AG10803 (cell line): ENCODE results near the gene REXO4.

Experiments
- DNase-seq: peaks from one replicate; pipeline ENCODE4 v3.0.0; 2010; ENCODE audit warnings: low read depth
- H3K4me3 ChIP-seq: 2 replicates; pipeline ENCODE4 v1.5.1; 2011; ENCODE audit warnings: mild to moderate bottlenecking, low read length, control low read depth
- CTCF ChIP-seq: conservative IDR thresholded peaks from 2 replicates; pipeline ENCODE4 v1.5.1; 2011; ENCODE audit warnings: mild to moderate bottlenecking, low read length, control low read depth, inconsistent platforms

Gene REXO4

GRCh38 chr9:133449760-133450159 is 31.9 kb upstream of the REXO4 start:
- H3K4me3 ChIP-seq: no peak overlapping the region
- TF ChIP-seq CTCF: no peak
- no peak for DNase-seq

GRCh38 chr9:133448487-133448972 is 30.7 kb upstream of the REXO4 start:
- no peak for DNase-seq
- TF ChIP-seq CTCF: no peak
- H3K4me3 ChIP-seq: no peak overlapping the region

- no peak for DNase-seq
- no peak overlapping the region for H3K4me3 ChIP-seq
Measured at GRCh38 chr9:133445293-133445969, 27.6 kb upstream of the REXO4 start.

GRCh38 chr9:133443982-133444381 is 26.2 kb upstream of the REXO4 start:
- no peak overlapping the region for H3K4me3 ChIP-seq
- TF ChIP-seq CTCF: no peak
- no peak for DNase-seq

More at GRCh38 chr9:133445293-133445969, 27.6 kb upstream of the REXO4 start:
- no peak for TF ChIP-seq CTCF

GRCh38 chr9:133443248-133443647 is 25.4 kb upstream of the REXO4 start:
- TF ChIP-seq CTCF: no peak
- H3K4me3 ChIP-seq: no peak overlapping the region
- no peak for DNase-seq

GRCh38 chr9:133441571-133441970 is 23.8 kb upstream of the REXO4 start:
- no peak overlapping the region for H3K4me3 ChIP-seq
- no peak for DNase-seq
- no peak for TF ChIP-seq CTCF

- H3K4me3 ChIP-seq: no peak overlapping the region
- no peak for DNase-seq
- TF ChIP-seq CTCF: no peak
Measured at GRCh38 chr9:133440874-133441273, 23.1 kb upstream of the REXO4 start.
